ENCODE results near the gene SNX7.

- TF ChIP-seq CTCF (IDR thresholded peaks at IDR 0.05; ENCODE audit: borderline replicate concordance, extremely low read depth, low read length, poor library complexity, severe bottlenecking) (no peak), EZH2 (IDR thresholded peaks at IDR 0.05; ENCODE audit: borderline replicate concordance, low read depth, low read length, severe bottlenecking) (no peak)
These were observed 134.5 kb downstream of the SNX7 start for GRCh38 chr1:98796049-98796448.
